ENCODE data around the gene PLCXD1. TPM values are rescaled to one million over a fixed set of nuclear protein-coding genes. Genes with fewer than 3 reads are reported as not detected.

Gene PLCXD1
- total RNA-seq, 1 donor from 2014 or later = 28.7 TPM

DNA sequence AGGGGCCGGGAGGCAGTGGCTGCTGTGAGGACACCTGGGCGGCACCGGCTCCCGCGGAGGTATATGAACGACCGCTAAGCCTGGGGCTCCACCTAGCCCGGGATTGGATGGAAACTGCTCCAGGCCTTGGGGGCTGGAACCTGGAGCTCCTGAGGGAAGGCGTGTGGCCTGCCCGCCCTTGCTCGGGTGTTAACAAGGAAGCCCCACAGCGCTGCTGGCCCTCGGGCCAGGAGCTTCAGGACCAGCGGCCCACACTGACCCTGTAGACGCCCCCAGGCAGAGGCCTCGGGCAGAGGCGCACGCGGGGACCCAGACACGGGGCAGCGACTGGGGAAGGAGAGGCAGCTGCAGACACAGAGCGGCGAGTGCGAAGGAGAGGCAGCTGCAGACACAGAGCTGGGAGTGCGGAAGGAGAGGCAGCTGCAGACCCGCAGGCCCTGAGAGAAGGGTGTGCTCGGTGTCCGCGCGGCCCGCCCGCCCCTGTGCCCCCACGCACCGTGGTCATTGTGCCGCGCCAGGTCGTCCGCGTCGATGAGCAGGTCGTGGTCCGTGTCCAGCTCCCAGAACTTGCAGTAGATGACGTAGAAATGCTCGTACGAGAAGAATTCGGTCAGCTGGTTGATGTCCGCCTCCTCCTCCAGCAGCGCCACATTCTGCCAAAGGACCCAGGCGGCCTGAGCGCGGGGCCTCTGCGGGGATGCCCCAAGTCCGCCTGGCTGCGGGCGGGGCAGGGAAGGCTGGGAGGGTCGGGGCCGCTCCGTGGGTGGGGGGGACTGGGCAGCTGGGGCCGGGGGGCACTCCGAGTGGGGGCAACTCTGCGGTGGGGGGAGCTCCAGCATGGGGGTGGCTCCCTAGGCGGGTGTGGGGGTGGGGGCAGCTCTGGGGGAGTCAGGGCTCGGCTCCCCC, 64.1 kb downstream of the PLCXD1 start:
- TF ChIP-seq CTCF (conservative IDR thresholded peaks at IDR 0.05; ENCODE audit: low read depth, low read length) = no peak
- DNase-seq (ENCODE audit: low read depth) = no peak
- no peak overlapping the region for H3K4me3 ChIP-seq (ENCODE audit: low read depth, low read length)

DNA sequence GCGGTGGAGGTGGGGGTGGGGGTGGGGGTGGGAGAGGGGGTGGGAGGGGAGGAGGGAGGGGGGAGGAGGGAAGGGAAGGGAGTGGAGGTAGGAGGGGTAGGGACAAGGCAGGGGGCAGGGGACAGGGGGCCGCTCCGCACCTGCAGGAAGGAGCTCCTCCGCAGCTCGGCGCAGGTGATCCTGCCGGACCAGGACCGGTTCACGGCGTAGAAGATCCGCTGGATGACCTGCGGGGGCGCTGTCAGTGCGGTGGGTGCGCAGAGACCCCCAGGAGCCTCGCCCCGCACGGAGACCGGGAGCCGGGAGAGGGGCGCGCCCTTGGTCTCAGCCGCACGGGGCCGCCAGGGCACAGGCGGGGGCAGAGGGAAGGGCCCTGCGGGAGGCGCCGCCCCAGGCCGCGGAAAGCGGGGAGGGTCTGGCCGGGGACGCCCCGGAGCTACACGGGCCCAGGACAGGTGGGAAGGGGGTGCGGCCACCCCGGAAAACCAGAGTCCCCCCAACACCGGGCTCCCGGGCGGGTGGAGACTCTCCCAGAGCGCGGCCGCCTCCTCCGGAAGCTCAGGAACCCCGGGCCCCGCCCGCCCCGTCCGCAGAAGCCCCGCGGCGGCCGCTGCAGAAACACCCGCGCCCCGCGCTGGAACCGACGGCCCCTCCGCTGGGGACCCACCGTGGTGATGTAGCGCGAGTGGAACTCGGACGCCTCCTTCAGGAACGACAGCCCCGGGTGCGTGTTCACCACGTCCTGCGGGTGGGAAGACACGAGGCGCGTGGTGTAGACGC, 65.0 kb downstream of the PLCXD1 start:
- TF ChIP-seq CTCF (conservative IDR thresholded peaks at IDR 0.05; ENCODE audit: low read depth, low read length) = no peak
- no peak overlapping the region for H3K4me3 ChIP-seq (ENCODE audit: low read depth, low read length)
- DNase-seq (ENCODE audit: low read depth) = no peak

- TF ChIP-seq CTCF (conservative IDR thresholded peaks at IDR 0.05; ENCODE audit: low read depth, low read length) = no peak
- no peak overlapping the region for H3K4me3 ChIP-seq (ENCODE audit: low read depth, low read length)
- DNase-seq (ENCODE audit: low read depth) = no peak
These were observed 66.4 kb downstream of the PLCXD1 start for GRCh38 chrX:347351-348117.

- no peak for TF ChIP-seq CTCF (conservative IDR thresholded peaks at IDR 0.05; ENCODE audit: low read depth, low read length)
- no peak for DNase-seq (ENCODE audit: low read depth)
- H3K4me3 ChIP-seq (ENCODE audit: low read depth, low read length) = no peak overlapping the region
These were observed 67.4 kb downstream of the PLCXD1 start for GRCh38 chrX:348461-349117.

- no peak overlapping the region for H3K4me3 ChIP-seq (ENCODE audit: low read depth, low read length)
- no peak for DNase-seq (ENCODE audit: low read depth)
- no peak for TF ChIP-seq CTCF (conservative IDR thresholded peaks at IDR 0.05; ENCODE audit: low read depth, low read length)
These were observed 68.0 kb downstream of the PLCXD1 start for GRCh38 chrX:349196-349595.

- no peak overlapping the region for H3K4me3 ChIP-seq (ENCODE audit: low read depth, low read length)
- no peak for DNase-seq (ENCODE audit: low read depth)
- no peak for TF ChIP-seq CTCF (conservative IDR thresholded peaks at IDR 0.05; ENCODE audit: low read depth, low read length)
These were observed 68.5 kb downstream of the PLCXD1 start for GRCh38 chrX:349702-350101.

Data from epithelial cell of proximal tubule (primary cell).